NCI-H2081 treated with DMSO at 0.1 percent for 48 hours (cell line): Measurements from ENCODE around the gene CHST3.
"Not testable (repeated sequence)": the region's sequence is repeated elsewhere in the genome, so short reads cannot be mapped to it uniquely, and the experiment has no call there.

ENCODE experiments used
- DNase-seq: peaks from one replicate; lab custom pipeline; 2025; lab: John Stamatoyannopoulos, UW

Gene CHST3

DNA sequence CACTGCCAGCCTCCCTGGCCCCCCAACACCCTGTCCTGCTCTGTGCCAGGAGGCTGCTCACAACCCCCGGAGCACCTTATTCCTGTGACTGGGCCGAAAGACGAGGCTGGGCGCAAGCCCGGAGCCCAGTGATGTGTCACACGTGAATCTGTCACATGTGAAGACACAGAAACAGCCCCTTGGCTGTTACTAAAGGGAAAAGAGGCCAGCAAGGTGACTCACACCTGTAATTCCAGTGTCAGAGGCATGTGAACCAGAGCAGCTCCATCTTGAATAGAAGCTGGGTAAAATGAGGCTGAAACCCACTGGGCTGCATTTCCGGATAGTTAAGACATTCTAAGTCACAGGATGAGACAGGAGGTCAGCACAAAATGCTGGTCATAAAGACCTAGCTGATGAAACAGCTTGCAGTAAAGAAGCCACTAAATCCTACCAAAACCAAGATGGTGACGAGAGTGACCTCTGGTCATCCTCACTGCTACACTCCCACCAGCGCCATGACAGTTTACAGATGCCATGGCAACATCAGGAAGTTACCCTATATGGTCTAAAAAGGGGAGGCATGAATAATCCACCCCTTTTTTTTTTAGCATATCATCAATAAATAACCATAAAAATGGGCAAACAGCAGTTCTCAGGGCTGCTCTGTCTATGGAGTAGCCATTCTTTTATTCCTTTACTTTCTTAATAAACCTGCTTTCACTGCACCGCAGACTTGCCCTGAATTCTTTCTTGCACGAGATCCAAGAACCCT is 68.4 kb downstream of the CHST3 start:
- DNase-seq = not testable (repeated sequence)

- DNase-seq = no peak
Measured at GRCh38 chr10:72034040-72034499, 69.9 kb downstream of the CHST3 start.

GRCh38 chr10:72034761-72035160 is 70.6 kb downstream of the CHST3 start:
- DNase-seq = no peak

DNA sequence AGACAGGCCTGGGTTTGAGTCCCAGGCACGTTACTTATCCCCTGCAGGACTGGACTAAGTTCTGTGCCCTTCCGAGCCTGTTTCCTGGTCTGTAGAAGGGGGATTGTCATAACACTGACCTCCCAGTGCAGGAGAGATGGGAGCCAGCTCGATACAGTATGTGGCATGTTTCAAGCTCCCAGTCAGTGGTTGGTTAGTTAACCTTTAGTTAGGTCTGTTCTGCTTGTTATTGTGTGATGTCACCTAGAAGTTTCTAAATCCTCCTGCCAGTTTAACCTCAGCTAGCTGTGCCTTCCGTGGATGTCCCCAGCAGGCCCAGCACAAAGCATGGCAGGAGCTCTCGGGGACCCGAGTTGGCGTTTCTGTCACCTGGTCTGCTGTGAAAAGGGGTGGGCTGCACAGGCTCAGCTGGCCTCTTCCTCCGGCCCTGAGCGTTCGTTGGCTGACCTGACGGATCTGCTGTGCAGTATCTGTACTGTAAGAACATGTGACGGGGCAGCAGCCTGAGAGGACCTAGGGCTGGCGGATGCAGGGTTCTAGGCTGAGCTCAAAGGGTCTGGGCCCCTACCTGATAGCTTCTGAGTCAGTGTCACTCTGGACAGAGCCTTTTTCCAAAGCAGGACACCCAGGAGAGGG is 71.2 kb downstream of the CHST3 start:
- DNase-seq = no peak

- no peak for DNase-seq
Measured at GRCh38 chr10:72037266-72037665, 73.1 kb downstream of the CHST3 start.

- no peak for DNase-seq
Measured at GRCh38 chr10:72037811-72038210, 73.6 kb downstream of the CHST3 start.

DNA sequence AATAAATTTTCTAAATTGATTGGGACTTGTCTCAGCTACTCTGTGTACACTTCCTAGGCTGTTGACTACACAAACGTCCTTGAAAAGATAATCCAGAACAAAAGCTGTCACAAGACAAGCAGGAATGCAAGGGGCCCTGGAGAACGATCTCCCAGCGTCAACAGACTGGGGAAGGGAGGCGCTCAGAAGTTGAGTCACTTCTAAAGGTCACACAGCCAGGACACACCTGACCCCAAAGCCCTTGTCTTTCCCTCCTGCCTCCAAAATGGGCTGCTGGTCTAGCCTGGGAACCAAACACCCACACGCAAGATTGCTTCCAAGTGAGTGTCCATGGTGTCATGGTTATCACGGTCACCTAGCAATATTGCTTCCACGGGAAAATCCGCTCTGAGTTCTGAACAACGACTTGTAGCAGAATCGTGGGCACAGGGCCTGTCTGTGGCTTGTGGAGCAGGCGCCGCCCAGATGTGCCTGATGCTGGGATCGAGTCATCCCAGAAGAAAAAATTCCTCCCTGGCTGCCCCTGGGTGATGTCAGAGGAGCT is 74.3 kb downstream of the CHST3 start:
- no peak for DNase-seq

DNA sequence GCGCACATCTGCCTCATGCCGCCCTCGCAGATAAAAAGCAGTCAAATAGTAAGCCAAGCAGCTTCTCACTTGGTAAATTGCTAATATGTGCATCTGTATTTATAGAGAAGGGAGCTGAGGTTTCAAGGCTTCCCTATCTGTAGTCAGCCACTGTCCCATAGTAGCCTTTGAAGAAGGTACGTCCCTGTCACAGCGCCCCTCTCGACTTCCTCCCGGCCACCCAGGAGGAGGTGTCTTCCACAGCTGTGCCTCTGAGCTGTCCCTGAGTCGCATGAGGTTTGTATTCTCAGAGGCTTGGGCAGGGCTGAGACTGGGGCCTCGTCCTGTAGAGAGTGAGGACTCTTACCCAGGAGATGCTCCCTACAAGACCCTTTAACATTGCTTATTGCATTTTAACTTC is 75.2 kb downstream of the CHST3 start:
- no peak for DNase-seq

DNA sequence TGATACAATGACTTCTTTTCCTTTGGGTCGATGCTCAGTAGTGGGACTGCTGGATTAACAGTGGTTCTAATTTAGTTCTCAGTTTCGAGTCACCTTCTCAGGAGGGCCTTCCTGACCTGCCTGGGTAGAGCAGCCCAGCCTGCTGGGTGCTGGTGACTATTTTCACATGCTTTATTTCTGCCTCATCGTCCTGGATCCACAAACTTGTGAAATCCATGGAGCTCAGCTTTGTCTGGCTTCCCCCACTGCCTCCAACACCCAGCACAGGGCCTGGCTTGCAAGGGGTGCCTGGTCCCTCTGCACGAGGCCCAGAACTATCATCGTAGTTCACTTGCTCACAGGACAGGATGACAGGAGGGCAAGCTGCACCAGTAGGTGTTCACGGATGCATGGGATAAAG is 77.3 kb downstream of the CHST3 start:
- no peak for DNase-seq

- DNase-seq = no peak
Measured at GRCh38 chr10:72043016-72043834, 79.0 kb downstream of the CHST3 start.

GRCh38 chr10:72044417-72045041 is 80.3 kb downstream of the CHST3 start:
- DNase-seq = no peak

DNA sequence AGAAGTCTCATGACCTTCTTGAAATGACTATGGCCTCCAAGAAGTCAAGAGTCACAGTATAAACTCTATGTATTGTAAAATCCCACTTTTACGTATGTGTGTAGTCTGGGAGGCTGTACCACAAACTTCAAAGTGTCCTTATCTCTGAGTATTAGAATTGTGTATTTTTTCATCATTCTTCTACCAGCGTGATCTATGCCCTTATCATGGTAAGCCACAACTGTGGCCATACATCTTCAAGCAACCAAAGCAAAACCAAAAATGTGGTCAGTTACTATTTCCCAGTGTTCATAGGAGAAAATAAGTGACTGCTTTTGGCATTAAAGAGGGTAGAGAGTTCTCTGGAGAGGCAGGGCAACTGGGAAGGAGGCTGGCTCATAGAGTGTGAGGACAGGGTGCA is 81.4 kb downstream of the CHST3 start:
- DNase-seq = no peak

- peak; percentile 51 for DNase-seq
Measured at GRCh38 chr10:72048450-72049124, 84.4 kb downstream of the CHST3 start.

DNA sequence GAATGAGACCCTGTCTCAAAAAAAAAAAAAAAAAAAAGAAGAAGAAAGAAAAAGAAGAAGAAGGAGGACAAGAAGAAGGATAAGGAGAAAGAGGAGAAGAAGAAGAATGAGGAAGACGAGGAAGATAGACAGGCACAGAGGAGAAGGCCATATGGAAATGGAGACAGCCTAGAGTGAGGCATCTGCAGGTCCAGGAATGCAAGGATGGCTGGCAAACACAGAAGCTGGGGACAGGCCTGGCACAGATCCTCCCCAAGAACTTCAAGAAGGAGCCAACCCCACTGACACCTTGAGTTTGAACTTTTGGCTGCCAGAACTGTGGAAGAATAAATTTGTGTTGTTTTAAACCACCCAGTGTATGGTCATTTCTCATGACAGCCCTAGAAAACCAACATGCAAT is 85.3 kb downstream of the CHST3 start:
- no peak for DNase-seq

DNA sequence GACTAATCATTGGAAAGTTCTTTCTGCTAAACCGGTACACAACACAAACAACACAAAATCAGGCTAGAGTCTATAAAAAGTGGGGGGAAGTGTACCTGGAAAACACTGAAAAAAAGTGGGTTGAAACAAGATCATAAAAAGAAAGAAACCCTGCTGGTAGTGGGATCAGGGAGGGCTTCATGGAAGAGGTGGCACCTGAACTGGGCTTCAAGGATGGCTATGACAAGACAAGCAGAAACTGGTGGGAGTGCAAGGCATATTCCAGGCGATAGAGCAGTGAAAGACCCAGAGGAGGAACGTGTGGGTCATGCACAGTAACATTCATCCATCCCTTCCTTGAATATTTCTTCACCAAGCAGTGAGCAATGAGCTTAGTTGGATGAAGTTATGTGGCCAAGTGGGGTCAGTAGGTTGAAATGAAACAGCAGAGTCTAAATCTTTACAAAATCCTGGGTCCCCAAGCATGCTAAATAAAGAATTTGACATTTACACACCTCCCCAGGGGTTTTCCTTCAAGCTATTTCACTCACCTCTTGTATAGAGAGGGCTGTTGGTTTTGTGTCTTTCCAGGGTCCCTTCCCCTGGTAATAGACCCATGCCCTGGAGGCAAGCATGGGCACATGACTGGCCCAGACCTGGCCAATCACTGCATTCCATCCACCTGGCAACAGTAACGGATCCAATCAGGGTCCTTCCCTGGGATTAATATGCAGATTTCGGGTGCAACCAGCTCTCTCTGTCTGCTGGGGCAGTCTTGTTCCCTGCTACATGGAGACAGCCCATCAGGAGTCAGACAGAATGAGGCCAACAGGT is 86.0 kb downstream of the CHST3 start:
- DNase-seq = no peak

GRCh38 chr10:72050873-72051272 is 86.7 kb downstream of the CHST3 start:
- no peak for DNase-seq

DNA sequence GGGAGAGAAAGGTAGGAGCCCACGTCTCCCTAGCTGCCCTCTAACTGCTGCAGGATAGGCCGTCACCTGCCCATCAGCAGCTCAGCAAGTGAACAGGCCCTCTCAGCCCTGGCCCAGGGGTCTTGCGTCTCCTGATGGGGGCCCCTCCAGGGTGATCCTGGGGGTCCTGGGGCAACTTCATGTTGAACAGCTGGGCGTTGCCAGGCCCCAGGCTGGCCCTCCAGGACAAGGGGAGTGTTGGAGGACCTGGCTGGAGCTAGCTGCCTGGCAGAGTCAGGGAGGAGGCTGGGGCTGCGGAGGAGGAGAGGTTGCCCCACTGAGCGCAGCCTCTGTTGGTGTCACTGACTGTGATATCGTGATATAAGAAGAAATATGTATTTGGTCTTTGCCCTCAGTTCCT is 89.5 kb downstream of the CHST3 start:
- DNase-seq = no peak

- DNase-seq = no peak
Measured at GRCh38 chr10:72056113-72056512, 91.9 kb downstream of the CHST3 start.

- DNase-seq = no peak
Measured at GRCh38 chr10:72056932-72057751, 92.9 kb downstream of the CHST3 start.
